GM19043 (cell line): Measurements from ENCODE around the gene AQP12B.

Experiments
- ATAC-seq: cut with Tn5 transposase; IDR thresholded peaks from one replicate; pipeline ENCODE4 v1.9.1; 2021; ENCODE audit warnings: low read depth; ENCODE audit not compliant: unreplicated experiment

Gene AQP12B

GRCh38 chr2:240637116-240637900 lies 45.4 kb downstream of the AQP12B start:
- no peak for ATAC-seq

GRCh38 chr2:240636563-240637115 lies 46.0 kb downstream of the AQP12B start:
- ATAC-seq: no peak

GRCh38 chr2:240635998-240636547 lies 46.6 kb downstream of the AQP12B start:
- no peak for ATAC-seq

- no peak for ATAC-seq
Measured at GRCh38 chr2:240635121-240635997, 47.3 kb downstream of the AQP12B start.

- no peak for ATAC-seq
Measured at GRCh38 chr2:240632306-240632721, 50.4 kb downstream of the AQP12B start.

GRCh38 chr2:240631548-240632305 lies 51.0 kb downstream of the AQP12B start:
- no peak for ATAC-seq

GRCh38 chr2:240630771-240631547 lies 51.7 kb downstream of the AQP12B start:
- no peak for ATAC-seq

- ATAC-seq: no peak
Measured at GRCh38 chr2:240629968-240630770, 52.5 kb downstream of the AQP12B start.

GRCh38 chr2:240629619-240629967 lies 53.1 kb downstream of the AQP12B start:
- ATAC-seq: no peak

GRCh38 chr2:240628808-240629618 lies 53.7 kb downstream of the AQP12B start:
- ATAC-seq: no peak

- ATAC-seq: no peak
Measured at GRCh38 chr2:240628507-240628807, 54.2 kb downstream of the AQP12B start.

GRCh38 chr2:240627736-240628506 lies 54.8 kb downstream of the AQP12B start:
- no peak for ATAC-seq

- ATAC-seq: no peak
Measured at GRCh38 chr2:240626531-240627300, 56.0 kb downstream of the AQP12B start.
